Lung microvascular endothelial cell (primary cell): Measurements from ENCODE around the gene DEFB127. TPM values are rescaled to one million over a fixed set of nuclear protein-coding genes. Genes with fewer than 3 reads are reported as not detected.
"Not testable (repeated sequence)": the region's sequence is repeated elsewhere in the genome, so short reads cannot be mapped to it uniquely, and the experiment has no call there.

ENCODE experiments used
- DNase-seq, 2 donors: peaks; one replicate each; pipeline versions ENCODE4 v3.0.0 to v3.0.0-alpha.2; 2010; ENCODE audit warnings: low read depth in 2 of 2
- total RNA-seq: library from RNA; depleted of rRNA; stranded (reverse); fragments of >200 nt; gene quantifications from 2 replicates; pipeline ENCODE4 v1.2.1, GENCODE V29; 2014

DEFB127 gene
- not detected in 2 replicates for total RNA-seq

DNA sequence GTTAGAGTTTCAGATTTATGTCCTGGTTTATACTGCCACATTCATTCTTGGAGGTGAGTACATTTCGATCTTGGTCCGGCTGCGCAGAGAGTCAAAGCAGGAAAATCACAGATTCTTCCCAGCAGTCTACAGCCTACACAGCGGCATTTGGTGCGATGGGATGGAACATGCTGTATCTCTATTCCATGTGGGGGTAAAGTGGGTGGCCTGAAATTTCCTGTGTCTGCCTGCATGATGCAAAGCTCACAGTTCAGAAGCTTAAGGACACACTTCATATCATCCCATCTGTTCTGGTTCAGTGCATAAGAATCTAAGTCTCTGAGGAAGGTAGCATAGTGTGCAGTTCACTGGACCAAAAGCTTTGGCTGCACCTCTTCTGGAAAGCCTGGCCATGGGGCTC lies at the start of gene DEFB127:
DEFB127 (plus strand) TSS at position 301 of the 400 bp plus-strand sequence; CDS start at position 392, 91 bp downstream.
- no peak for DNase-seq

- DNase-seq: no peak
These were observed 44.9 kb upstream of the DEFB127 start for GRCh38 chr20:112396-112795.

DNA sequence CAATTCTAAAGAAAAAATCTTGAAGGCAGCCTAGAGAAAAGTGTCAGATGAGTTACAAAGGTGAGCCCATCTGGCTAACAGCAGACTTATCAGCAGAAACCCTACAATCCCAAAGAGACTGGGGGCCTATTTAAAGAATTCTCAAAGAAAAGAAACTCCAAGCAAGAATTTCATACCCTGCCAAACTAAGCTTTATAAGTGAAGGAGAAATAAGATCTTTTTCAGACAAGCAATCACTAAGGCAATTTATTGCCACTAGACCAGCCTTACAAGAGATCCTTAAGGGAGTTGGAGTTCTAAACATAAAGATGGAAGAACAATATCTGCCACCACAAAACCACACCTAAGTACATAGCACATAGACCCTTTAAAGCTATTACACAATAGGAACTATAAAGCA lies 39.7 kb upstream of the DEFB127 start:
- no peak for DNase-seq

DNA sequence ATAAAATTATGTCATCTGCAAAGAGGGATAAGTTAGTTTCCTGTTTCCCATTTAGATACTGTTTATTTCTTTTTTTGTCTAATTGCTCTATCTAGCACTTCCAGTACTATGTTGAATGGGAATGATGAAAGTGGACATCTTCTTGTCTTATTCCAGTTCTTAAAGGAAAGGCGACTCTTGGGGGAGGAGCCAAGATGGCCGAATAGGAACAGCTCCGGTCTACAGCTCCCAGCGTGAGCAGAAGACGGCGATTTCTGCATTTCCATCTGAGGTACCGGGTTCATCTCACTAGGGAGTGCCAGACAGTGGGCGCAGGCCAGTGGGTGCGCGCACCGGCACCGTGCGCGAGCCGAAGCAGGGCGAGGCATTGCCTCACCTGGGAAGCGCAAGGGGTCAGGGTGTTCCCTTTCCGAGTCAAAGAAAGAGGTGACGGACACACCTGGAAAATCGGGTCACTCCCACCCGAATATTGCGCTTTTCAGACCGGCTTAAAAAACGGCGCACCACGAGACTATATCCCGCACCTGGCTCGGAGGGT lies 27.4 kb upstream of the DEFB127 start:
- DNase-seq: not testable (repeated sequence)

GRCh38 chr20:137668-138490 lies 19.4 kb upstream of the DEFB127 start:
- no peak for DNase-seq

- DNase-seq: no peak
These were observed 15.0 kb upstream of the DEFB127 start, which contains the start of gene DEFB126 for GRCh38 chr20:142290-142689. Gene DEFB126 (plus strand): TSS chr20:142590. CDS start chr20:142629, 39 bp downstream.

DNA sequence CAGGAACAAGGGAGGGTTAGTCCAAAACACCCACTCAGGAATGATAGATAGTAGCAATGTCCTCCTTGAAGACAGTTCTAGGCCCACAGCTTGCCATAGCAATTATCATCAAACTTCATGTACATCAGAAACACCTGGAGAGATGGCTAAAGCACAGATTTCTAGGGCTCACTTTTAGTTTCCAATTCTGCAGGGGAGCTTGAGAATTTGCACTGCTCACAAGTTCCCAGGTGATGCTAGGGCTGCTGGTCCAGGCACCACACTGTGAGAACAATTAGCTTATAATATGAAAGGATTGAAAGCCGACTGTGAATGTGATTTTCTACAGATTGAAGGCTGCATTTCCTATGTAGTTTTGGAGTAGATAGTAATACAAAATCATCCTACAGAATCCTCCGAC lies 11.4 kb upstream of the DEFB127 start:
- DNase-seq: no peak

DNA sequence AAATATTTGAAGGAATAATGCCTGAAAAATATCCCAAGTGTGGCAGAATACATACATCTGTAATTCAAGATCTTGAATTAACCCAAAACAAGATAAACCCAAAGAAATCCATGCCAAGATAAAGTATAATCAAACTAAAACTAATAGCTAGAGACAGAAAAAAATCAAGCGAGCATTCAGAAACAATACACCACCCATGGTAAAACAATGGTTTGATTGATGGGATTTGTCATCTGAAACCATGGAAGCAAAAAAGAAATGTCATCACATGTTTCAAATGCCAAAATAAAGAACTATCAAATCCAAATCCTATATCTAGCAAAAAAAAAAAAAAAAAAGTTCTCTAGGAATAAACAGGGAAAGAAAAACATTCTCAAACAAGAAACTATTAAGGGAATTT lies 5.1 kb upstream of the DEFB127 start:
- no peak for DNase-seq

DNA sequence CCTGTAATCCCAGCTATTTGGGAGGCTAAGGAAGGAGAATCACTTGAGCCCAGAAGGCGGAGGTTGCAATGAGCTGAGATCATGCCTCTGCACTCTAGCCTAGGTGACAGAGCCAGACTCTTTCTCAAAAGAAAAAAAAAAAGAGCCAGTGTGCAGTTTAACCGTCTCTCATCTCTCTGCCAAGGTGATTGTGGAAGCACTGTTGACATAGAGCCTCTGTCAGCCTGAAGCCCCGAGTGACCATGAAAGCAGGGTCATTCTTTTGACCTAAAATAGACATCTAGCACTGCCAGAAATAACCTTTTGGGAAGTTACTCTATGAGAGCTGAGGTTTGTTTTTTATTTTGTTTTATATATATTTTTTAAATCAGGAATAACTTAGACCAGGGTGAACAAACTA lies 7.4 kb downstream of the DEFB127 start:
- no peak for DNase-seq

DNA sequence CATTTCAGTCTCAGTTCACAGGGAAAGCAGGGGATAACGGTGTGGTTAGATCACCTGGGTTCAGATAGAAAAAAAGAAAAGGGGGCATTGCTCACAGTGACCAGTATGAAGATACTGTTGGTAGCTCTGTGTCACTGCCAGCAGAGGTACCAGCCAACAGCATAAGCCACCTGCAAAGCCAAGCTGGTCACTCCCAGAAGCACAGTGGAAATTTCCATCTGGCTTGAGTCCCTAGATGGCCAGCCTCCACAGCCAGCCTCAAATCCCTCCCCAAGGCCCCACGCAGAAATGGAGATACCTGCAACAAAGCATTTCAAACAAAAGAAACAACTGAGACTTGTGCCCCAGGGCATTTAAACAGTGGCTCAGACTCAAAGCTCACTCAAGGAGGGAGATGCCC lies 11.6 kb downstream of the DEFB127 start:
- DNase-seq: no peak

- no peak for DNase-seq
These were observed 27.0 kb downstream of the DEFB127 start for GRCh38 chr20:184288-184687.

GRCh38 chr20:187733-188132 lies 30.5 kb downstream of the DEFB127 start:
- no peak for DNase-seq

DNA sequence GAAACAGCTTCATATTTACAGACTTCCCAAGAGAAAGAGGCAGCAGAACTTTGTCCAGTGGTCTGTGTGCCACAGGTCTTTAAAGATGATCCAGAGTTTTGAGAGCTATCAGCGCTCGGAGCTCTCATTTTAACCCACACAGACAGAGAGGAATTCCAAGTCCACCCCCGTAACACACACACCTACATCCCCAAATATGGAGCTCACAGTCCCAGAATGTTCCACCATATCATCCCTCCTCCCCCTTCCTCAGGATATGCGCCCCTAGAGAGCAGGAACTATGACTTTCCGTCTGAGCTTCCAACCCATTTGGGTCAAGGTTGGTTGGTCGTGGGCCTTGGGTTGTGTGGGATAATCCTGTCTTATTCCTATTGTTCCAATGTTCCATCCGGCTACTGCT lies 32.4 kb downstream of the DEFB127 start, which contains the start of gene DEFB128:
DEFB128 (minus strand) TSS at position 101 of the 400 bp plus-strand sequence; CDS start at position 13, 88 bp downstream.
- no peak for DNase-seq

DNA sequence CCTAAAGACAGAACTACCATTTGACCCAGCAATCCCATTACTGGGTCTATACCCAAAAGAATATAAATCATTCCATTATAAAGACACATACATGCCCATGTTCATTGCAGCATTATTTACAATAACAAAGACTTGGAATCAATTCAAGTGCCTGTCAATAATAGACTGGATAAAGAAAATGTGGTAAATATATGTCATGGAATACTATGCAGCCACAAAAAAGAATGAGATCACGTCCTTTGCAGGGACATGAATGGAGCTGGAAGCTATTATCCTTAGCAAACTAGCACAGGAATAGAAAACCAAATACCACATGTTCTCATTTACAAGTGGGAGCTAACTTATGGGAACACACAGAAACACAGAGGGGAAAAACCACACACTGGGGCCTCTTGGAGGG lies 41.0 kb downstream of the DEFB127 start:
- no peak for DNase-seq

GRCh38 chr20:199996-200395 lies 42.7 kb downstream of the DEFB127 start:
- DNase-seq: no peak

DNA sequence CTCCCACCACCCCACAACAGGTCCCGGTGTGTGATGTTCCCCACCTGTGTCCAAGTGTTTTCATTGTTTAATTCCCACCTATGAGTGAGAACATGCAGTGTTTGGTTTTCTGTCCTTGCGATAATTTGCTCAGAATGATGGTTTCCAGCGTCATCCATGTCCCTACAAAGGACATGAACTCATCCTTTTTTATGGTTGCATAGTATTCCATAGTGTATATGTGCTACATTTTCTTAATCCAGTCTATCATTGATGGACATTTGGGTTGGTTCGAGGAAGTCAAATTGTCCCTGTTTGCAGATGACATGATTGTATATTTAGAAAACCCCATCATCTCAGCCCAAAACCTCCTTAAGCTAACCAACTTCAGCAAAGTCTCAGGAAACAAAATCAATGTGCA lies 46.4 kb downstream of the DEFB127 start:
- not testable (repeated sequence) for DNase-seq

Other genes with a start within 250 kb of the DEFB127 start
- gene DEFB125, start 69.8 kb upstream of the DEFB127 start, total RNA-seq: not detected in 2 replicates
- gene DEFB126, start 14.9 kb upstream of the DEFB127 start, total RNA-seq: not detected in 2 replicates
- gene DEFB128, start 32.3 kb downstream of the DEFB127 start, total RNA-seq: not detected in 2 replicates
- not detected in 2 replicates for gene DEFB129, start 69.8 kb downstream of the DEFB127 start, total RNA-seq
- not detected in 2 replicates for gene DEFB132, start 100.3 kb downstream of the DEFB127 start, total RNA-seq
- gene C20orf96, start 133.3 kb downstream of the DEFB127 start, total RNA-seq: 1.4 and 2.4 TPM in 2 replicates
- gene ZCCHC3, start 140.1 kb downstream of the DEFB127 start, total RNA-seq: 12.9 and 19.0 TPM in 2 replicates
- gene SOX12, start 168.1 kb downstream of the DEFB127 start, total RNA-seq: 2.2 and 2.8 TPM in 2 replicates
- 9.7 and 9.8 TPM in 2 replicates for gene NRSN2, start 189.7 kb downstream of the DEFB127 start, total RNA-seq
- gene TRIB3, start 223.3 kb downstream of the DEFB127 start, total RNA-seq: 26.6 and 36.1 TPM in 2 replicates